ENCODE measurements around the gene DCTD. TPM values are rescaled to one million over a fixed set of nuclear protein-coding genes. Genes with fewer than 3 reads are reported as not detected.

DCTD gene
- total RNA-seq, 1 donor from 2014 or later: 93.4 TPM

- Mint-ChIP-seq H3K4me3 (no peak overlapping the region), H3K4me1 (peaks cover 4% of the 10 kb centered on the region), H3K27ac (no peak overlapping the region), H3K9me3 (no peaks in the 10 kb centered on the region), H3K27me3 (ENCODE audit: insufficient read depth, low read depth) (no peaks in the 10 kb centered on the region), H3K36me3 (no peaks in the 10 kb centered on the region)
- H2AFZ ChIP-seq (replicated peaks): no peak overlapping the region
- peaks cover 6% of the 10 kb centered on the region for H3F3A ChIP-seq (ENCODE audit: low read depth)
- no peaks in the 10 kb centered on the region for H3K79me2 ChIP-seq (ENCODE audit: low read depth)
- no peaks in the 10 kb centered on the region for H4K20me1 ChIP-seq (ENCODE audit: low read depth)
- H3K9me3 ChIP-seq (ENCODE audit: low read depth): no peaks in the 10 kb centered on the region
- no peak for TF ChIP-seq EZH2phosphoT487 (IDR thresholded peaks at IDR 0.05)
- TF ChIP-seq CTCF (IDR thresholded peaks at IDR 0.05): no peak
- H3K4me2 ChIP-seq: no peak overlapping the region
- no peaks in the 10 kb centered on the region for H3K36me3 ChIP-seq
- no peak for DNase-seq (ENCODE audit: low spot score)
- no peaks in the 10 kb centered on the region for H3K4me1 ChIP-seq
- peaks cover 5% of the 10 kb centered on the region for H3K27me3 ChIP-seq
- no peak overlapping the region for H3K4me3 ChIP-seq
- H3K9ac ChIP-seq: no peak overlapping the region
- no peak overlapping the region for H3K27ac ChIP-seq
Measured at GRCh38 chr4:182923366-182923765, 6.2 kb upstream of the DCTD start.

GRCh38 chr4:182922501-182923284, 5.5 kb upstream of the DCTD start:
- Histone ChIP-seq H3K4me2 (no peak overlapping the region), H3K4me3 (no peak overlapping the region), H3K27ac (no peak overlapping the region), H3F3A (ENCODE audit: low read depth) (peaks cover 13% of the 10 kb centered on the region), H3K79me2 (ENCODE audit: low read depth) (no peaks in the 10 kb centered on the region), H3K36me3 (no peaks in the 10 kb centered on the region), H3K9me3 (ENCODE audit: low read depth) (no peaks in the 10 kb centered on the region), H3K4me1 (peaks cover 4% of the 10 kb centered on the region), H3K9ac (no peak overlapping the region), H3K27me3 (peaks cover 5% of the 10 kb centered on the region), H2AFZ (replicated peaks) (no peak overlapping the region), H4K20me1 (ENCODE audit: low read depth) (no peaks in the 10 kb centered on the region)
- Mint-ChIP-seq H3K27me3 (ENCODE audit: insufficient read depth, low read depth) (no peaks in the 10 kb centered on the region), H3K4me1 (peaks cover 8% of the 10 kb centered on the region), H3K9me3 (no peaks in the 10 kb centered on the region), H3K27ac (no peak overlapping the region), H3K36me3 (no peaks in the 10 kb centered on the region), H3K4me3 (no peak overlapping the region)
- TF ChIP-seq EZH2 (IDR thresholded peaks at IDR 0.05) (no peak), CTCF (IDR thresholded peaks at IDR 0.05) (no peak), EZH2phosphoT487 (IDR thresholded peaks at IDR 0.05) (no peak)
- DNase-seq (ENCODE audit: low spot score): no peak

- H3K4me2 ChIP-seq: no peak overlapping the region
- no peak overlapping the region for H2AFZ ChIP-seq (replicated peaks)
- H3F3A ChIP-seq (ENCODE audit: low read depth): peaks cover 17% of the 10 kb centered on the region
- no peak overlapping the region for H3K27ac ChIP-seq
- no peaks in the 10 kb centered on the region for H3K36me3 Mint-ChIP-seq
- peaks cover 5% of the 10 kb centered on the region for H3K27me3 ChIP-seq
- H3K4me1 ChIP-seq: peaks cover 4% of the 10 kb centered on the region
- no peak overlapping the region for H3K27ac Mint-ChIP-seq
- no peak overlapping the region for H3K4me3 Mint-ChIP-seq
- no peak overlapping the region for H3K9ac ChIP-seq
- no peaks in the 10 kb centered on the region for H3K27me3 Mint-ChIP-seq (ENCODE audit: insufficient read depth, low read depth)
- no peaks in the 10 kb centered on the region for H3K9me3 ChIP-seq (ENCODE audit: low read depth)
- no peaks in the 10 kb centered on the region for H3K9me3 Mint-ChIP-seq
- TF ChIP-seq EZH2 (IDR thresholded peaks at IDR 0.05): no peak
- no peak for TF ChIP-seq EZH2phosphoT487 (IDR thresholded peaks at IDR 0.05)
- no peak for TF ChIP-seq CTCF (IDR thresholded peaks at IDR 0.05)
- no peak overlapping the region for H3K4me3 ChIP-seq
- DNase-seq (ENCODE audit: low spot score): no peak
- peaks cover 8% of the 10 kb centered on the region for H3K4me1 Mint-ChIP-seq
- peaks cover 3% of the 10 kb centered on the region for H3K79me2 ChIP-seq (ENCODE audit: low read depth)
- no peaks in the 10 kb centered on the region for H3K36me3 ChIP-seq
- H4K20me1 ChIP-seq (ENCODE audit: low read depth): no peaks in the 10 kb centered on the region
Measured at GRCh38 chr4:182921608-182922007, 4.4 kb upstream of the DCTD start.
